ENCODE results near the gene CLCN2.

GRCh38 chr3:184314363-184314699 is 47.1 kb downstream of the CLCN2 start, which contains the start of gene EIF4G1:
- TF ChIP-seq, protein P1, sequence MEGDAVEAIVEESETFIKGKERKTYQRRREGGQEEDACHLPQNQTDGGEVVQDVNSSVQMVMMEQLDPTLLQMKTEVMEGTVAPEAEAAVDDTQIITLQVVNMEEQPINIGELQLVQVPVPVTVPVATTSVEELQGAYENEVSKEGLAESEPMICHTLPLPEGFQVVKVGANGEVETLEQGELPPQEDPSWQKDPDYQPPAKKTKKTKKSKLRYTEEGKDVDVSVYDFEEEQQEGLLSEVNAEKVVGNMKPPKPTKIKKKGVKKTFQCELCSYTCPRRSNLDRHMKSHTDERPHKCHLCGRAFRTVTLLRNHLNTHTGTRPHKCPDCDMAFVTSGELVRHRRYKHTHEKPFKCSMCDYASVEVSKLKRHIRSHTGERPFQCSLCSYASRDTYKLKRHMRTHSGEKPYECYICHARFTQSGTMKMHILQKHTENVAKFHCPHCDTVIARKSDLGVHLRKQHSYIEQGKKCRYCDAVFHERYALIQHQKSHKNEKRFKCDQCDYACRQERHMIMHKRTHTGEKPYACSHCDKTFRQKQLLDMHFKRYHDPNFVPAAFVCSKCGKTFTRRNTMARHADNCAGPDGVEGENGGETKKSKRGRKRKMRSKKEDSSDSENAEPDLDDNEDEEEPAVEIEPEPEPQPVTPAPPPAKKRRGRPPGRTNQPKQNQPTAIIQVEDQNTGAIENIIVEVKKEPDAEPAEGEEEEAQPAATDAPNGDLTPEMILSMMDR (IDR thresholded peaks at IDR 0.05; ENCODE audit: poor library complexity) = no peak
- no peak for TF ChIP-seq EZH2 (IDR thresholded peaks at IDR 0.05; ENCODE audit: borderline replicate concordance)
- no peak for TF ChIP-seq EZH2phosphoT487 (IDR thresholded peaks at IDR 0.05; ENCODE audit: low read depth, severe bottlenecking, unreplicated experiment)
